ENCODE results near the gene C19orf67. TPM values are rescaled to one million over a fixed set of nuclear protein-coding genes. Genes with fewer than 3 reads are reported as not detected.

C19orf67 gene
- total and polyA plus RNA-seq, 2 of the 13 experiments (the other 11 are each of a cell fraction or from before 2014, with no cell fraction given): 0.11 to 0.32 TPM

DNA sequence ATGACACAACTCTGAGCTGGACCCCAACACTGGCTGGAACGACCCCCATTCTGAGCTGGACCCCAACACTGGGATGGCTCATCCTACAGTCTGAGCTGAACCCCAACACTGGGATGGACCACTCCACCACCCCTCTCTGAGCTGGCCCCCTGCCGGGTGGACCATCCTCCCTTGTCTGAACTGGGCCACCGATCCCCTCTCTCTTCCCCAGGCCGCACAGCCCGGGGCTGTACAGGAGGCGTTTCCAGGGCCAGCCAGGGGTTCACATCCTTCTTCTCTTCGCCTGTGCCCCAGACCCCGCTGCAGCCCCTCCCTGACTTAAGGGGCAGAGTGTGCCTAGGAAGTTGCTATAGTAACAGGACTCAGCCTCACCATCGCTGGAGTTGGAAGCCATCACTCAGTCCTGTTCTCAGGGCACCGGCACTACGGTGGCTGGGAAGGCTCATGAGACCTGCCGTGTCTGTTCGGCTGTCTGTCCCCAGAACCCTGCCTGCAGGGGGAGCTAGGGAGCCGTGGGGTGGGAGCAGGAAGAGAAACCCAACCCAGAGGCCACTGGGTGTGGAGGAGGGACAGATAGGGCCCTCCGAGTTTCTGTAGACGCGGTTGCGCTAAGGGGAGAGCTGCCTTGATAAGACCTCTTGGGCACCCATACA is 28.3 kb upstream of the C19orf67 start:
- Histone ChIP-seq H3K27ac (ENCODE audit: extremely low read length, insufficient read depth, low read length) (peak overlapping the region; percentile 76), H3K4me1 (ENCODE audit: insufficient read depth, low read length) (peaks cover 66% of the 10 kb centered on the region), H4K20me1 (ENCODE audit: insufficient read depth, low read length) (no peaks in the 10 kb centered on the region), H3K79me2 (ENCODE audit: insufficient read depth, low read length) (peaks cover 12% of the 10 kb centered on the region), H3K9ac (ENCODE audit: insufficient read depth, low read depth, low read length) (0 out of 2 replicates have a peak overlapping the region, but pooled peaks have one; percentile 4), H2AFZ (ENCODE audit: low read length) (no peak overlapping the region), H3K4me3 (replicated peaks in 1 of 3; ENCODE audit: insufficient read depth in 1 of 3, low read depth in 2 of 3, low read length in 3 of 3) (no peak overlapping the region), H3K9me3 (ENCODE audit: low read length) (no peaks in the 10 kb centered on the region), H3K27me3 (ENCODE audit: control insufficient read depth in 1 of 2, insufficient read depth in 2 of 2, low read length in 2 of 2) (no peaks in the 10 kb centered on the region; a peak in 1 of 5 replicates), H3K4me2 (ENCODE audit: low read depth, low read length) (peak overlapping the region; percentile 57; the same call in 1 of the 2 replicates), H3K36me3 (replicated peaks in 1 of 2; ENCODE audit: control insufficient read depth in 1 of 2, insufficient read depth in 2 of 2, low read length in 2 of 2) (no peaks in the 10 kb centered on the region)
- DNase-seq (ENCODE audit: low spot score): no peak
- intact Hi-C loops (cut with micrococcal nuclease; ENCODE audit: unreplicated experiment) (no loop called here), in situ Hi-C loops (cut with HindIII; ENCODE audit: extremely low pct_ligation_motif_present, low pct_unique_long_range_greater_than_20kb) (no loop called here)
- 97% methylated on average over 14 of the region's 18 CpGs for WGBS (ENCODE audit: low lambda C conversion rate)
- no peak for FAIRE-seq
- CTCF ChIA-PET (ENCODE audit: low intra/inter-chr PET ratio, low total read pairs): interaction anchor here (0.7 to 1.6 kb wide), 3 partner anchors 16 to 234 kb away, joined by 3 to 7 read pairs (median 3); no protein-coding TSS in a partner anchor
- POLR2A ChIA-PET: interaction anchor here (2.8 kb wide), 1 partner anchor 23 kb away, joined by 11 read pairs; the partner anchor contains the start of gene ASF1B
- no TSS peak for BruUV-seq (replicated peaks)
- no peak for ATAC-seq
- TF ChIP-seq ZKSCAN5 (CRISPR knock-in tag; IDR thresholded peaks at IDR 0.05) (no peak), ADNP (CRISPR knock-in tag; IDR thresholded peaks at IDR 0.05) (peak; percentile 60; the same call in 1 of the 2 replicates), SP140L (CRISPR knock-in tag; IDR thresholded peaks at IDR 0.05; ENCODE audit: borderline replicate concordance) (no peak), CBX2 (IDR thresholded peaks at IDR 0.05; ENCODE audit: low read depth, low read length) (no peak), CBX2 (CRISPR knock-in tag; IDR thresholded peaks at IDR 0.05; ENCODE audit: low read depth) (no peak), HDAC1 (CRISPR knock-in tag; IDR thresholded peaks at IDR 0.05) (0 out of 2 replicates have a peak, but pooled peaks have one; percentile 21), EZH2 (conservative IDR thresholded peaks at IDR 0.05; ENCODE audit: low read depth, low read length) (no peak), ZNF460 (CRISPR knock-in tag; IDR thresholded peaks at IDR 0.05; ENCODE audit: borderline replicate concordance) (no peak)
- TF ChIP-seq, protein P1, sequence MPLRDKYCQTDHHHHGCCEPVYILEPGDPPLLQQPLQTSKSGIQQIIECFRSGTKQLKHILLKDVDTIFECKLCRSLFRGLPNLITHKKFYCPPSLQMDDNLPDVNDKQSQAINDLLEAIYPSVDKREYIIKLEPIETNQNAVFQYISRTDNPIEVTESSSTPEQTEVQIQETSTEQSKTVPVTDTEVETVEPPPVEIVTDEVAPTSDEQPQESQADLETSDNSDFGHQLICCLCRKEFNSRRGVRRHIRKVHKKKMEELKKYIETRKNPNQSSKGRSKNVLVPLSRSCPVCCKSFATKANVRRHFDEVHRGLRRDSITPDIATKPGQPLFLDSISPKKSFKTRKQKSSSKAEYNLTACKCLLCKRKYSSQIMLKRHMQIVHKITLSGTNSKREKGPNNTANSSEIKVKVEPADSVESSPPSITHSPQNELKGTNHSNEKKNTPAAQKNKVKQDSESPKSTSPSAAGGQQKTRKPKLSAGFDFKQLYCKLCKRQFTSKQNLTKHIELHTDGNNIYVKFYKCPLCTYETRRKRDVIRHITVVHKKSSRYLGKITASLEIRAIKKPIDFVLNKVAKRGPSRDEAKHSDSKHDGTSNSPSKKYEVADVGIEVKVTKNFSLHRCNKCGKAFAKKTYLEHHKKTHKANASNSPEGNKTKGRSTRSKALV (CRISPR knock-in tag; IDR thresholded peaks at IDR 0.05): no peak
- TF ChIP-seq, protein P2, sequence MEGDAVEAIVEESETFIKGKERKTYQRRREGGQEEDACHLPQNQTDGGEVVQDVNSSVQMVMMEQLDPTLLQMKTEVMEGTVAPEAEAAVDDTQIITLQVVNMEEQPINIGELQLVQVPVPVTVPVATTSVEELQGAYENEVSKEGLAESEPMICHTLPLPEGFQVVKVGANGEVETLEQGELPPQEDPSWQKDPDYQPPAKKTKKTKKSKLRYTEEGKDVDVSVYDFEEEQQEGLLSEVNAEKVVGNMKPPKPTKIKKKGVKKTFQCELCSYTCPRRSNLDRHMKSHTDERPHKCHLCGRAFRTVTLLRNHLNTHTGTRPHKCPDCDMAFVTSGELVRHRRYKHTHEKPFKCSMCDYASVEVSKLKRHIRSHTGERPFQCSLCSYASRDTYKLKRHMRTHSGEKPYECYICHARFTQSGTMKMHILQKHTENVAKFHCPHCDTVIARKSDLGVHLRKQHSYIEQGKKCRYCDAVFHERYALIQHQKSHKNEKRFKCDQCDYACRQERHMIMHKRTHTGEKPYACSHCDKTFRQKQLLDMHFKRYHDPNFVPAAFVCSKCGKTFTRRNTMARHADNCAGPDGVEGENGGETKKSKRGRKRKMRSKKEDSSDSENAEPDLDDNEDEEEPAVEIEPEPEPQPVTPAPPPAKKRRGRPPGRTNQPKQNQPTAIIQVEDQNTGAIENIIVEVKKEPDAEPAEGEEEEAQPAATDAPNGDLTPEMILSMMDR (CRISPR knock-in tag; IDR thresholded peaks at IDR 0.05): peak; percentile 58
- TF ChIP-seq, protein P3, sequence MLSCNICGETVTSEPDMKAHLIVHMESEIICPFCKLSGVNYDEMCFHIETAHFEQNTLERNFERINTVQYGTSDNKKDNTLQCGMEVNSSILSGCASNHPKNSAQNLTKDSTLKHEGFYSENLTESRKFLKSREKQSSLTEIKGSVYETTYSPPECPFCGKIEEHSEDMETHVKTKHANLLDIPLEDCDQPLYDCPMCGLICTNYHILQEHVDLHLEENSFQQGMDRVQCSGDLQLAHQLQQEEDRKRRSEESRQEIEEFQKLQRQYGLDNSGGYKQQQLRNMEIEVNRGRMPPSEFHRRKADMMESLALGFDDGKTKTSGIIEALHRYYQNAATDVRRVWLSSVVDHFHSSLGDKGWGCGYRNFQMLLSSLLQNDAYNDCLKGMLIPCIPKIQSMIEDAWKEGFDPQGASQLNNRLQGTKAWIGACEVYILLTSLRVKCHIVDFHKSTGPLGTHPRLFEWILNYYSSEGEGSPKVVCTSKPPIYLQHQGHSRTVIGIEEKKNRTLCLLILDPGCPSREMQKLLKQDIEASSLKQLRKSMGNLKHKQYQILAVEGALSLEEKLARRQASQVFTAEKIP (CRISPR knock-in tag; IDR thresholded peaks at IDR 0.05; ENCODE audit: borderline replicate concordance): no peak
- TF ChIP-seq, protein P4, sequence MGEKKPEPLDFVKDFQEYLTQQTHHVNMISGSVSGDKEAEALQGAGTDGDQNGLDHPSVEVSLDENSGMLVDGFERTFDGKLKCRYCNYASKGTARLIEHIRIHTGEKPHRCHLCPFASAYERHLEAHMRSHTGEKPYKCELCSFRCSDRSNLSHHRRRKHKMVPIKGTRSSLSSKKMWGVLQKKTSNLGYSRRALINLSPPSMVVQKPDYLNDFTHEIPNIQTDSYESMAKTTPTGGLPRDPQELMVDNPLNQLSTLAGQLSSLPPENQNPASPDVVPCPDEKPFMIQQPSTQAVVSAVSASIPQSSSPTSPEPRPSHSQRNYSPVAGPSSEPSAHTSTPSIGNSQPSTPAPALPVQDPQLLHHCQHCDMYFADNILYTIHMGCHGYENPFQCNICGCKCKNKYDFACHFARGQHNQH (CRISPR knock-in tag; IDR thresholded peaks at IDR 0.05): no peak
- TF ChIP-seq, protein P5, sequence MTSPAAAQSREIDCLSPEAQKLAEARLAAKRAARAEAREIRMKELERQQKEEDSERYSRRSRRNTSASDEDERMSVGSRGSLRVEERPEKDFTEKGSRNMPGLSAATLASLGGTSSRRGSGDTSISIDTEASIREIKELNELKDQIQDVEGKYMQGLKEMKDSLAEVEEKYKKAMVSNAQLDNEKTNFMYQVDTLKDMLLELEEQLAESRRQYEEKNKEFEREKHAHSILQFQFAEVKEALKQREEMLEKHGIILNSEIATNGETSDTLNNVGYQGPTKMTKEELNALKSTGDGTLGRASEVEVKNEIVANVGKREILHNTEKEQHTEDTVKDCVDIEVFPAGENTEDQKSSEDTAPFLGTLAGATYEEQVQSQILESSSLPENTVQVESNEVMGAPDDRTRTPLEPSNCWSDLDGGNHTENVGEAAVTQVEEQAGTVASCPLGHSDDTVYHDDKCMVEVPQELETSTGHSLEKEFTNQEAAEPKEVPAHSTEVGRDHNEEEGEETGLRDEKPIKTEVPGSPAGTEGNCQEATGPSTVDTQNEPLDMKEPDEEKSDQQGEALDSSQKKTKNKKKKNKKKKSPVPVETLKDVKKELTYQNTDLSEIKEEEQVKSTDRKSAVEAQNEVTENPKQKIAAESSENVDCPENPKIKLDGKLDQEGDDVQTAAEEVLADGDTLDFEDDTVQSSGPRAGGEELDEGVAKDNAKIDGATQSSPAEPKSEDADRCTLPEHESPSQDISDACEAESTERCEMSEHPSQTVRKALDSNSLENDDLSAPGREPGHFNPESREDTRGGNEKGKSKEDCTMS (CRISPR knock-in tag; conservative IDR thresholded peaks at IDR 0.05): no peak
